Activated CD8-positive, alpha-beta memory T cell treated with anti-CD3 and anti-CD28 coated beads, Interleukin-2, amount 50 U/mL, for 1 hour (primary cell): ENCODE measurements around the gene TTC28.

Experiments
- DNase-seq: peaks from one replicate; pipeline ENCODE4 v3.0.0-alpha.2; 2020; ENCODE audit errors: extremely low read depth

Gene TTC28

GRCh38 chr22:28021998-28022660 lies 657.5 kb downstream of the TTC28 start:
- DNase-seq: no peak

- no peak for DNase-seq
These were observed 658.3 kb downstream of the TTC28 start for GRCh38 chr22:28021116-28021997.

- DNase-seq: no peak
These were observed 659.5 kb downstream of the TTC28 start for GRCh38 chr22:28019881-28020861.

- no peak for DNase-seq
These were observed 660.3 kb downstream of the TTC28 start for GRCh38 chr22:28019360-28019759.

- DNase-seq: no peak
These were observed 661.1 kb downstream of the TTC28 start for GRCh38 chr22:28018461-28018927.

- no peak for DNase-seq
These were observed 661.8 kb downstream of the TTC28 start for GRCh38 chr22:28017859-28018258.

- DNase-seq: no peak
These were observed 662.2 kb downstream of the TTC28 start for GRCh38 chr22:28017558-28017820.

GRCh38 chr22:28016781-28017557 lies 662.7 kb downstream of the TTC28 start:
- DNase-seq: no peak

- DNase-seq: no peak
These were observed 663.7 kb downstream of the TTC28 start for GRCh38 chr22:28015676-28016601.

GRCh38 chr22:28015046-28015425 lies 664.6 kb downstream of the TTC28 start:
- no peak for DNase-seq

GRCh38 chr22:28014211-28015045 lies 665.2 kb downstream of the TTC28 start:
- DNase-seq: no peak

GRCh38 chr22:28013611-28014010 lies 666.0 kb downstream of the TTC28 start:
- no peak for DNase-seq

GRCh38 chr22:28012832-28013460 lies 666.7 kb downstream of the TTC28 start:
- no peak for DNase-seq

- DNase-seq: peak; percentile 5
These were observed 670.3 kb downstream of the TTC28 start for GRCh38 chr22:28009272-28009827.

- no peak for DNase-seq
These were observed 671.0 kb downstream of the TTC28 start for GRCh38 chr22:28008649-28009048.

GRCh38 chr22:28008056-28008455 lies 671.6 kb downstream of the TTC28 start:
- DNase-seq: no peak

- DNase-seq: no peak
These were observed 673.4 kb downstream of the TTC28 start for GRCh38 chr22:28006271-28006670.

GRCh38 chr22:28005513-28005912 lies 674.1 kb downstream of the TTC28 start:
- no peak for DNase-seq

GRCh38 chr22:28004021-28004420 lies 675.6 kb downstream of the TTC28 start:
- DNase-seq: no peak
